GM23338 (cell line): ENCODE measurements around the gene SMTNL2.

ENCODE experiments used
- CREB1 ChIP-seq: fragments of 250-450 bp; sonication (Bioruptor Pico); IDR thresholded peaks from 2 replicates; pipeline ENCODE4 v1.5.0; 2020; ENCODE audit warnings: low read depth, mild to moderate bottlenecking, moderate library complexity
- CTCF ChIP-seq, 2 experiments: fragments of 200-600 bp in 1 of 2; sonication (generic) in 1 of 2; conservative IDR thresholded peaks; 2 replicates each; pipeline versions ENCODE4 v1.5.1 to v1.6.1; 2016 to 2017; ENCODE audit warnings: antibody characterized with exemption in 2 of 2, low read depth in 2 of 2, mild to moderate bottlenecking in 2 of 2, moderate library complexity in 1 of 2
- ETS1 ChIP-seq: IDR thresholded peaks from 2 replicates; pipeline ENCODE4 v1.6.1; 2016; ENCODE audit warnings: antibody characterized with exemption
- EZH2 ChIP-seq: fragments of 200-600 bp; sonication (generic); IDR thresholded peaks from one replicate; pipeline ENCODE4 v1.8.0; 2017; ENCODE audit warnings: antibody characterized with exemption, mild to moderate bottlenecking, low read depth; ENCODE audit not compliant: unreplicated experiment
- EZH2phosphoT487 ChIP-seq: fragments of 200-600 bp; sonication (generic); IDR thresholded peaks from one replicate; pipeline ENCODE4 v1.8.1; 2018; ENCODE audit warnings: antibody characterized with exemption; ENCODE audit not compliant: unreplicated experiment
- JUNB ChIP-seq: IDR thresholded peaks from one replicate; pipeline ENCODE4 v1.6.1; 2016; ENCODE audit warnings: antibody characterized with exemption; ENCODE audit not compliant: unreplicated experiment
- POLR2AphosphoS5 ChIP-seq: IDR thresholded peaks from 2 replicates; pipeline ENCODE4 v1.6.1; 2016; ENCODE audit warnings: antibody characterized with exemption, low read depth
- REST ChIP-seq: IDR thresholded peaks from one replicate; pipeline ENCODE4 v1.6.1; 2018; ENCODE audit warnings: antibody characterized with exemption; ENCODE audit not compliant: unreplicated experiment
- STAT1 ChIP-seq: IDR thresholded peaks from one replicate; pipeline ENCODE4 v1.6.1; 2016; ENCODE audit warnings: antibody characterized with exemption; ENCODE audit not compliant: unreplicated experiment

GRCh38 chr17:4557626-4558346 is 26.5 kb upstream of the SMTNL2 start:
- no peak for TF ChIP-seq CTCF (conservative IDR thresholded peaks at IDR 0.05; ENCODE audit: low read depth in 2 of 2)
- TF ChIP-seq POLR2AphosphoS5, result no peak
- TF ChIP-seq CREB1 (CRISPR knock-in tag), result no peak
- TF ChIP-seq EZH2phosphoT487, result no peak
- no peak for TF ChIP-seq EZH2
- no peak for TF ChIP-seq ETS1
- TF ChIP-seq REST, result no peak
- TF ChIP-seq STAT1, result no peak
- TF ChIP-seq JUNB, result no peak
